Measurements from ENCODE around the gene LIAS. TPM values are rescaled to one million over a fixed set of nuclear protein-coding genes. Genes with fewer than 3 reads are reported as not detected.

The LIAS gene
- total RNA-seq, 2 donors from 2014 or later = 17.6 to 17.9 TPM

DNA sequence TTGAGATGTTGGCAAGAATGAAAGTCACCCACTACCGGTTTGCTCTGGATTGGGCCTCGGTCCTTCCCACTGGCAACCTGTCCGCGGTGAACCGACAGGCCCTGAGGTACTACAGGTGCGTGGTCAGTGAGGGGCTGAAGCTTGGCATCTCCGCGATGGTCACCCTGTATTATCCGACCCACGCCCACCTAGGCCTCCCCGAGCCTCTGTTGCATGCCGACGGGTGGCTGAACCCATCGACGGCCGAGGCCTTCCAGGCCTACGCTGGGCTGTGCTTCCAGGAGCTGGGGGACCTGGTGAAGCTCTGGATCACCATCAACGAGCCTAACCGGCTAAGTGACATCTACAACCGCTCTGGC lies 12.4 kb upstream of the LIAS start:
- Histone ChIP-seq H3K36me3 (ENCODE audit: control insufficient read depth, insufficient read depth, low read length) (peaks cover 26% of the 10 kb centered on the region), H3K4me3 (ENCODE audit: low read length) (no peak overlapping the region), H3K4me1 (ENCODE audit: control insufficient read depth, insufficient read depth, low read length) (no peaks in the 10 kb centered on the region), H3K27ac (ENCODE audit: low read depth, low read length) (no peak overlapping the region), H3K9me3 (ENCODE audit: control insufficient read depth, low read length) (no peaks in the 10 kb centered on the region), H3K27me3 (ENCODE audit: control insufficient read depth, insufficient read depth, low read length, poor library complexity, severe bottlenecking) (no peaks in the 10 kb centered on the region), H3K9ac (ENCODE audit: extremely low read depth, low read length, poor library complexity, severe bottlenecking) (no peak overlapping the region)
- Mint-ChIP-seq H3K4me1 (peaks cover 7% of the 10 kb centered on the region), H3K27me3 (ENCODE audit: insufficient read depth) (no peaks in the 10 kb centered on the region), H3K4me3 (peak overlapping the region; percentile 68), H3K36me3 (ENCODE audit: low read depth) (peaks cover under 1% of the 10 kb centered on the region), H3K9me3 (no peaks in the 10 kb centered on the region), H3K27ac (no peak overlapping the region)
- WGBS, 2 experiments (ENCODE audit: insufficient coverage in 1 of 2, insufficient read length in 1 of 2) = 96 to 99% methylated on average over 17 to 20 of the region's 20 CpGs
- TF ChIP-seq, protein P1, sequence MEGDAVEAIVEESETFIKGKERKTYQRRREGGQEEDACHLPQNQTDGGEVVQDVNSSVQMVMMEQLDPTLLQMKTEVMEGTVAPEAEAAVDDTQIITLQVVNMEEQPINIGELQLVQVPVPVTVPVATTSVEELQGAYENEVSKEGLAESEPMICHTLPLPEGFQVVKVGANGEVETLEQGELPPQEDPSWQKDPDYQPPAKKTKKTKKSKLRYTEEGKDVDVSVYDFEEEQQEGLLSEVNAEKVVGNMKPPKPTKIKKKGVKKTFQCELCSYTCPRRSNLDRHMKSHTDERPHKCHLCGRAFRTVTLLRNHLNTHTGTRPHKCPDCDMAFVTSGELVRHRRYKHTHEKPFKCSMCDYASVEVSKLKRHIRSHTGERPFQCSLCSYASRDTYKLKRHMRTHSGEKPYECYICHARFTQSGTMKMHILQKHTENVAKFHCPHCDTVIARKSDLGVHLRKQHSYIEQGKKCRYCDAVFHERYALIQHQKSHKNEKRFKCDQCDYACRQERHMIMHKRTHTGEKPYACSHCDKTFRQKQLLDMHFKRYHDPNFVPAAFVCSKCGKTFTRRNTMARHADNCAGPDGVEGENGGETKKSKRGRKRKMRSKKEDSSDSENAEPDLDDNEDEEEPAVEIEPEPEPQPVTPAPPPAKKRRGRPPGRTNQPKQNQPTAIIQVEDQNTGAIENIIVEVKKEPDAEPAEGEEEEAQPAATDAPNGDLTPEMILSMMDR (conservative IDR thresholded peaks at IDR 0.05) = no peak
- DNase-seq = peak; percentile 47

DNA sequence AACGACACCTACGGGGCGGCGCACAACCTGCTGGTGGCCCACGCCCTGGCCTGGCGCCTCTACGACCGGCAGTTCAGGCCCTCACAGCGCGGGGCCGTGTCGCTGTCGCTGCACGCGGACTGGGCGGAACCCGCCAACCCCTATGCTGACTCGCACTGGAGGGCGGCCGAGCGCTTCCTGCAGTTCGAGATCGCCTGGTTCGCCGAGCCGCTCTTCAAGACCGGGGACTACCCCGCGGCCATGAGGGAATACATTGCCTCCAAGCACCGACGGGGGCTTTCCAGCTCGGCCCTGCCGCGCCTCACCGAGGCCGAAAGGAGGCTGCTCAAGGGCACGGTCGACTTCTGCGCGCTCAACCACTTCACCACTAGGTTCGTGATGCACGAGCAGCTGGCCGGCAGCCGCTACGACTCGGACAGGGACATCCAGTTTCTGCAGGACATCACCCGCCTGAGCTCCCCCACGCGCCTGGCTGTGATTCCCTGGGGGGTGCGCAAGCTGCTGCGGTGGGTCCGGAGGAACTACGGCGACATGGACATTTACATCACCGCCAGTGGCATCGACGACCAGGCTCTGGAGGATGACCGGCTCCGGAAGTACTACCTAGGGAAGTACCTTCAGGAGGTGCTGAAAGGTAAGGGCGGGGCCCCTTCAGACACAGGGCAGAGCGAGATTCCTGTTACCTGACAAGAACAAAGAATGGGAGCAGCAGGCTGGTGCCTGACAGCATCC lies 11.8 kb upstream of the LIAS start:
- Mint-ChIP-seq H3K4me1 (peaks cover 7% of the 10 kb centered on the region), H3K27ac (peak overlapping the region; percentile 79), H3K9me3 (no peaks in the 10 kb centered on the region), H3K4me3 (peak overlapping the region; percentile 68), H3K36me3 (ENCODE audit: low read depth) (peaks cover 6% of the 10 kb centered on the region), H3K27me3 (ENCODE audit: insufficient read depth) (no peaks in the 10 kb centered on the region)
- WGBS, 2 experiments (ENCODE audit: insufficient coverage in 1 of 2, insufficient read length in 1 of 2) = 88 to 92% methylated on average over 40 to 61 of the region's 61 CpGs
- H3K36me3 ChIP-seq (ENCODE audit: control insufficient read depth, insufficient read depth, low read length) = peaks cover 32% of the 10 kb centered on the region
- no peak overlapping the region for H3K27ac ChIP-seq (ENCODE audit: low read depth, low read length)
- no peaks in the 10 kb centered on the region for H3K4me1 ChIP-seq (ENCODE audit: control insufficient read depth, insufficient read depth, low read length)
- no peaks in the 10 kb centered on the region for H3K27me3 ChIP-seq (ENCODE audit: control insufficient read depth, insufficient read depth, low read length, poor library complexity, severe bottlenecking)
- H3K9me3 ChIP-seq (ENCODE audit: control insufficient read depth, low read length) = no peaks in the 10 kb centered on the region
- DNase-seq = peak; percentile 91
- no peak overlapping the region for H3K4me3 ChIP-seq (ENCODE audit: low read length)
- TF ChIP-seq, protein P1 (conservative IDR thresholded peaks at IDR 0.05) = peak; percentile 65
- H3K9ac ChIP-seq (ENCODE audit: extremely low read depth, low read length, poor library complexity, severe bottlenecking) = no peak overlapping the region

DNA sequence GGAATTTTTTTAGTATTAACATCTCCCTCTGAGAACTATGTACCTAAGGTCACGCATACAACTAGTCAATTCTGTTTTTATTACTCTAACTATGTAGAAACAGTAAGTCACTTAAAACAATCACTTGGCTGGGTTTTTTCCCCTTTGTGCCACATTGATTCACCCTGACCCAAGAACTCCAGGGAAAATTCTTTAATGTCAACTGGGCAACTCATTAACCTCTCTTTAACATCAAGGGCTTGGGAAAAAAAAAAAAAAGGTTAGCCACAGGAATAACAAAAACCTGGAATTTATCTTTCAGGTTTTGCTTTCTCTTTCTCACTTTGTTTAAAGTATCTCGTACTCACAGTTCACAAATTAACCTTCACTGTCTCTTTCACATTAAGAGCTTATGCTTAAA lies 8.2 kb upstream of the LIAS start:
- no peaks in the 10 kb centered on the region for H3K9me3 Mint-ChIP-seq
- peaks cover 42% of the 10 kb centered on the region for H3K36me3 Mint-ChIP-seq (ENCODE audit: low read depth)
- no peaks in the 10 kb centered on the region for H3K27me3 ChIP-seq (ENCODE audit: control insufficient read depth, insufficient read depth, low read length, poor library complexity, severe bottlenecking)
- no peak overlapping the region for H3K27ac Mint-ChIP-seq
- H3K4me1 Mint-ChIP-seq = peaks cover 9% of the 10 kb centered on the region
- H3K27me3 Mint-ChIP-seq (ENCODE audit: insufficient read depth) = no peaks in the 10 kb centered on the region
- H3K4me1 ChIP-seq (ENCODE audit: control insufficient read depth, insufficient read depth, low read length) = no peaks in the 10 kb centered on the region
- WGBS, 2 experiments (ENCODE audit: insufficient coverage in 1 of 2, insufficient read length in 1 of 2) = 60 to 80% methylated on average over 2 of the region's 2 CpGs
- no peaks in the 10 kb centered on the region for H3K9me3 ChIP-seq (ENCODE audit: control insufficient read depth, low read length)
- H3K27ac ChIP-seq (ENCODE audit: low read depth, low read length) = no peak overlapping the region
- H3K9ac ChIP-seq (ENCODE audit: extremely low read depth, low read length, poor library complexity, severe bottlenecking) = no peak overlapping the region
- H3K4me3 Mint-ChIP-seq = no peak overlapping the region
- H3K4me3 ChIP-seq (ENCODE audit: low read length) = no peak overlapping the region
- TF ChIP-seq, protein P1 (conservative IDR thresholded peaks at IDR 0.05) = no peak
- DNase-seq = no peak
- peaks cover 68% of the 10 kb centered on the region for H3K36me3 ChIP-seq (ENCODE audit: control insufficient read depth, insufficient read depth, low read length)

Measured in endodermal cell (in vitro differentiated cells).